ENCODE data around the gene LATS2.

GRCh38 chr13:21046203-21046602 lies 15.2 kb downstream of the LATS2 start:
- TF ChIP-seq POLR2A (IDR thresholded peaks at IDR 0.05; ENCODE audit: borderline replicate concordance, extremely low read depth, insufficient read depth, insufficient read length) (no peak), CTCF (IDR thresholded peaks at IDR 0.05 in 2 of 3, conservative IDR thresholded peaks at IDR 0.05 in 1 of 3; ENCODE audit: borderline replicate concordance in 1 of 3, insufficient read depth in 1 of 3, low read depth in 2 of 3, low read length in 2 of 3) (no peak), CEBPB (IDR thresholded peaks at IDR 0.05; ENCODE audit: low read depth) (no peak), EZH2 (IDR thresholded peaks at IDR 0.05) (no peak), REST (IDR thresholded peaks at IDR 0.05; ENCODE audit: low read depth) (no peak), ZNF274 (IDR thresholded peaks at IDR 0.05; ENCODE audit: low read depth, low read length) (no peak), FOSL1 (IDR thresholded peaks at IDR 0.05; ENCODE audit: low read depth) (no peak), ZBTB33 (IDR thresholded peaks at IDR 0.05; ENCODE audit: extremely low read depth, insufficient replicate concordance, low read length) (no peak), RAD21 (IDR thresholded peaks at IDR 0.05; ENCODE audit: low read depth) (no peak), EZH2phosphoT487 (IDR thresholded peaks at IDR 0.05; ENCODE audit: borderline replicate concordance) (no peak), POLR2AphosphoS5 (IDR thresholded peaks at IDR 0.05; ENCODE audit: low read depth, low read length) (no peak), SRF (IDR thresholded peaks at IDR 0.05; ENCODE audit: low read depth) (no peak), TCF7L2 (IDR thresholded peaks at IDR 0.05; ENCODE audit: borderline replicate concordance, extremely low read depth, insufficient read depth, insufficient read length) (no peak)

Data from HCT116 (cell line).